H9 (cell line): ENCODE measurements around the gene RBM3. TPM values are rescaled to one million over a fixed set of nuclear protein-coding genes. Genes with fewer than 3 reads are reported as not detected.

ENCODE experiments used
- DNase-seq: peaks from one replicate; pipeline ENCODE4 v3.0.0-alpha.2; 2017
- H2AFZ ChIP-seq: one replicate; pipeline ENCODE4 v1.6.1; 2013; ENCODE audit warnings: mild to moderate bottlenecking, low read length, control low read depth, moderate library complexity
- H2AK5ac ChIP-seq: 2 replicates; pipeline ENCODE4 v1.6.1; 2013; ENCODE audit warnings: low read length, control low read depth, mixed read lengths; ENCODE audit not compliant: insufficient read length
- H2BK120ac ChIP-seq: one replicate; pipeline ENCODE4 v1.6.1; 2013; ENCODE audit warnings: low read depth, mild to moderate bottlenecking, low read length, control low read depth, inconsistent platforms; ENCODE audit not compliant: poor library complexity, severe bottlenecking
- H2BK12ac ChIP-seq: 2 replicates; pipeline ENCODE4 v1.6.1; 2013; ENCODE audit warnings: low read length, control low read depth, mixed read lengths, low read depth; ENCODE audit not compliant: insufficient read length
- H2BK15ac ChIP-seq: 2 replicates; pipeline ENCODE4 v1.6.1; 2013; ENCODE audit warnings: low read depth, low read length, control low read depth
- H2BK20ac ChIP-seq: one replicate; pipeline ENCODE4 v1.6.1; 2013; ENCODE audit warnings: low read depth, mild to moderate bottlenecking, low read length, control low read depth, inconsistent platforms; ENCODE audit not compliant: poor library complexity, severe bottlenecking
- H2BK5ac ChIP-seq: 2 replicates; pipeline ENCODE4 v1.6.1; 2013; ENCODE audit warnings: low read length, control low read depth, mixed read lengths; ENCODE audit not compliant: insufficient read length
- H3K14ac ChIP-seq: 2 replicates; pipeline ENCODE4 v1.6.1; 2013; ENCODE audit warnings: low read length, control low read depth; ENCODE audit not compliant: insufficient read depth
- H3K18ac ChIP-seq: 2 replicates; pipeline ENCODE4 v1.6.1; 2013; ENCODE audit warnings: low read depth, mild to moderate bottlenecking, mixed read lengths, low read length, control low read depth; ENCODE audit not compliant: insufficient read length
- H3K23ac ChIP-seq: 2 replicates; pipeline ENCODE4 v1.6.1; 2013; ENCODE audit warnings: low read length, control low read depth, mixed read lengths, low read depth; ENCODE audit not compliant: insufficient read length
- H3K23me2 ChIP-seq: 2 replicates; pipeline ENCODE4 v1.6.1; 2013; ENCODE audit warnings: low read depth, mild to moderate bottlenecking, mixed read lengths, low read length, control low read depth; ENCODE audit not compliant: insufficient read length, poor library complexity, severe bottlenecking
- H3K27ac ChIP-seq: 2 replicates; pipeline ENCODE4 v1.5.1; 2013; ENCODE audit warnings: low read length, control low read depth, mixed read lengths, low read depth; ENCODE audit not compliant: insufficient read length
- H3K27me3 ChIP-seq: 2 replicates; pipeline ENCODE4 v1.6.1; 2013; ENCODE audit warnings: low read length, control low read depth, inconsistent platforms; ENCODE audit not compliant: insufficient read depth
- H3K4ac ChIP-seq: 2 replicates; pipeline ENCODE4 v1.6.1; 2013; ENCODE audit warnings: low read depth, mild to moderate bottlenecking, control low read depth, inconsistent platforms, low read length, moderate library complexity
- H3K4me1 ChIP-seq: 2 replicates; pipeline ENCODE4 v1.6.1; 2013; ENCODE audit warnings: low read length, control low read depth, inconsistent platforms; ENCODE audit not compliant: insufficient read depth
- H3K4me2 ChIP-seq: 2 replicates; pipeline ENCODE4 v1.6.1; 2013; ENCODE audit warnings: low read length, control low read depth, mixed read lengths; ENCODE audit not compliant: insufficient read length, insufficient read depth
- H3K56ac ChIP-seq: 2 replicates; pipeline ENCODE4 v1.6.1; 2013; ENCODE audit warnings: low read depth, mild to moderate bottlenecking, mixed read lengths, low read length, control low read depth; ENCODE audit not compliant: insufficient read length
- H3K79me1 ChIP-seq: 2 replicates; pipeline ENCODE4 v1.6.1; 2013; ENCODE audit warnings: low read depth, mild to moderate bottlenecking, moderate library complexity, low read length, control low read depth, inconsistent platforms; ENCODE audit not compliant: insufficient read depth, poor library complexity, severe bottlenecking
- H3K79me2 ChIP-seq: 2 replicates; pipeline ENCODE4 v1.6.1; 2013; ENCODE audit warnings: low read length, control low read depth, inconsistent platforms; ENCODE audit not compliant: insufficient read depth
- H3K9ac ChIP-seq: 2 replicates; pipeline ENCODE4 v1.6.1; 2013; ENCODE audit warnings: low read length, control low read depth, mixed read lengths; ENCODE audit not compliant: insufficient read length; ENCODE audit errors: extremely low read depth
- H3K9me3 ChIP-seq: one replicate; pipeline ENCODE4 v1.6.1; 2013; ENCODE audit warnings: low read depth, low read length, inconsistent platforms; ENCODE audit not compliant: control insufficient read depth
- H3T11ph ChIP-seq: one replicate; pipeline ENCODE4 v1.6.1; 2013; ENCODE audit warnings: mild to moderate bottlenecking, low read length, control low read depth, inconsistent platforms
- H4K20me1 ChIP-seq: one replicate; pipeline ENCODE4 v1.6.1; 2013; ENCODE audit not compliant: control insufficient read depth, insufficient read length, insufficient read depth
- H4K5ac ChIP-seq: 2 replicates; pipeline ENCODE4 v1.6.1; 2013; ENCODE audit warnings: low read depth, mild to moderate bottlenecking, mixed read lengths, low read length, control low read depth; ENCODE audit not compliant: insufficient read length
- H4K8ac ChIP-seq: replicated peaks from 2 replicates; pipeline ENCODE4 v1.6.1; 2013; ENCODE audit warnings: low read length, control low read depth, mixed read lengths, low read depth; ENCODE audit not compliant: insufficient read length
- H4K91ac ChIP-seq: 2 replicates; pipeline ENCODE4 v1.6.1; 2013; ENCODE audit warnings: low read depth, mild to moderate bottlenecking, moderate library complexity, mixed read lengths, low read length, control low read depth; ENCODE audit not compliant: insufficient read length
- H3K27ac Mint-ChIP-seq, 3 experiments: 2 replicates in 2 of 3; 3 replicates in 1 of 3; pipeline ENCODE4 v1.8.0; 2020 to 2021; ENCODE audit warnings: mixed read lengths in 3 of 3, mild to moderate bottlenecking in 1 of 3, moderate library complexity in 1 of 3
- H3K27me3 Mint-ChIP-seq: 2 replicates; pipeline ENCODE4 v1.8.0; 2021; ENCODE audit warnings: low read depth, mild to moderate bottlenecking, moderate library complexity, mixed read lengths
- H3K36me3 Mint-ChIP-seq, 3 experiments: 2 replicates in 2 of 3; 3 replicates in 1 of 3; pipeline ENCODE4 v1.8.0; 2020 to 2021; ENCODE audit warnings: low read depth in 3 of 3, mixed read lengths in 3 of 3; ENCODE audit not compliant: insufficient read depth in 1 of 3
- H3K4me1 Mint-ChIP-seq, 2 experiments: 2 replicates each; pipeline ENCODE4 v1.8.0; 2020; ENCODE audit warnings: mixed read lengths in 2 of 2
- H3K4me3 Mint-ChIP-seq, 2 experiments: 2 replicates in 1 of 2; 3 replicates in 1 of 2; pipeline ENCODE4 v1.8.0; 2020 to 2021; ENCODE audit warnings: mild to moderate bottlenecking in 2 of 2, mixed read lengths in 2 of 2, moderate library complexity in 1 of 2
- H3K9me3 Mint-ChIP-seq, 2 experiments: 2 replicates in 1 of 2; 3 replicates in 1 of 2; pipeline ENCODE4 v1.8.0; 2020; ENCODE audit warnings: mild to moderate bottlenecking in 2 of 2, mixed read lengths in 2 of 2, moderate library complexity in 1 of 2
- CTCF ChIP-seq: fragments of 200-600 bp; sonication (generic); conservative IDR thresholded peaks from 3 replicates; pipeline ENCODE4 v1.8.0; 2021; ENCODE audit warnings: antibody characterized with exemption, mild to moderate bottlenecking
- WGBS: extraction: QIAGEN DNeasy Blood & Tissue Kit; methylation state at CpG from one replicate; pipeline ENCODE4 v1.1.7; 2013; ENCODE audit warnings: missing lambda C conversion rate, low lambda C conversion rate, mixed read lengths; ENCODE audit not compliant: insufficient read length; ENCODE audit errors: extremely low coverage; 5-methylcytosine and 5-hydroxymethylcytosine counted together
- total RNA-seq: library from RNA; stranded (reverse); gene quantifications from 2 replicates; pipeline ENCODE4 v1.2.1, GENCODE V29; 2021

The RBM3 gene
- total RNA-seq, 1 experiment from 2014 or later: 264 TPM

- no peak overlapping the region for H2BK15ac ChIP-seq
- no peaks in the 10 kb centered on the region for H3K79me1 ChIP-seq
- H2BK5ac ChIP-seq: no peak overlapping the region
- no peak overlapping the region for H3K4me2 ChIP-seq
- H3K4me1 ChIP-seq: no peaks in the 10 kb centered on the region
- no peaks in the 10 kb centered on the region for H4K20me1 ChIP-seq
- H3K79me2 ChIP-seq: no peaks in the 10 kb centered on the region
- H3K9ac ChIP-seq: no peak overlapping the region
- no peak overlapping the region for H3K27ac ChIP-seq
- no peak overlapping the region for H3K4me3 Mint-ChIP-seq
- no peak overlapping the region for H3K4ac ChIP-seq
- no peak for DNase-seq
- H3K9me3 ChIP-seq: peaks cover 30% of the 10 kb centered on the region
- H2AFZ ChIP-seq: no peak overlapping the region
- H2BK20ac ChIP-seq: no peak overlapping the region
- H3K14ac ChIP-seq: no peak overlapping the region
- no peak overlapping the region for H2BK120ac ChIP-seq
- H4K8ac ChIP-seq: no peak overlapping the region
- no peak overlapping the region for H3K18ac ChIP-seq
- TF ChIP-seq CTCF: no peak
- no peak overlapping the region for H3K27ac Mint-ChIP-seq
- H4K5ac ChIP-seq: no peak overlapping the region
- H4K91ac ChIP-seq: no peak overlapping the region
- H3K23ac ChIP-seq: no peak overlapping the region
- peaks cover 8 to 16% of the 10 kb centered on the region in 2 experiments for H3K4me1 Mint-ChIP-seq
- no peak overlapping the region for H2BK12ac ChIP-seq
- H3K27me3 Mint-ChIP-seq: no peaks in the 10 kb centered on the region; the same call in 1 of the 2 replicates
- H3K23me2 ChIP-seq: no peaks in the 10 kb centered on the region
- no CpG with 5 or more reads among the region's 17 CpGs for WGBS
- peaks cover 72 to 78% of the 10 kb centered on the region in 2 experiments for H3K9me3 Mint-ChIP-seq
- no peak overlapping the region for H2AK5ac ChIP-seq
- H3K27me3 ChIP-seq: no peaks in the 10 kb centered on the region
- H3T11ph ChIP-seq: no peak overlapping the region
- H3K36me3 Mint-ChIP-seq: peaks cover 15 to 40% (median 36%) of the 10 kb centered on the region in 3 experiments
- no peak overlapping the region for H3K56ac ChIP-seq
These were observed 27.6 kb downstream of the RBM3 start for GRCh38 chrX:48601741-48602394.
